ENCODE measurements around the gene CMSS1.

The CMSS1 gene

GRCh38 chr3:100179692-100180349 lies 362.2 kb downstream of the CMSS1 start:
- no peak for DNase-seq (ENCODE audit: low read depth)

DNA sequence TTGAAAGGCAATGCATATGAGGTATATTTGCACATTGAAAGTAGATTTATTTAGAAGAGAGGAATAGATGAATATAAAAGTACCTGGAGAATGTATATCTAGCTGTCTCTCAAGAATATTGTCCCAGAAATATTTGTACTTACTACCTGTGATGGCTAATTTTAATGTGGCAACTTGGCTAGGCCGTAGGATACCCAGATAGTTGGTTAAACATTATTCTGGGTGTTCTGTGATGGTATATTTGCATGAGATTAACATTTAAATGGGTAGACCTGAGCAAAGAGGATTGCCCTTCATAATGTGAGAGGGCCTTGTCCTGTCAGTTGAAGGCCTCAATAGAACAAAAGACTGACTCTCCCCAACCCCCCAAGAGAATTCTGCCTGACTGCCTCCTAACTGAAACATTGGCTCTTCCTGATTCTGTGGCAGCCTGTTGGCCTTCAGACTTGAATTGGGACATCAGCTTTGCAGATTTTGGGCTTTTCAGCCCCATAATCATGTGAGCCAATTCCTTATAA lies 366.0 kb downstream of the CMSS1 start:
- DNase-seq (ENCODE audit: low read depth): no peak

DNA sequence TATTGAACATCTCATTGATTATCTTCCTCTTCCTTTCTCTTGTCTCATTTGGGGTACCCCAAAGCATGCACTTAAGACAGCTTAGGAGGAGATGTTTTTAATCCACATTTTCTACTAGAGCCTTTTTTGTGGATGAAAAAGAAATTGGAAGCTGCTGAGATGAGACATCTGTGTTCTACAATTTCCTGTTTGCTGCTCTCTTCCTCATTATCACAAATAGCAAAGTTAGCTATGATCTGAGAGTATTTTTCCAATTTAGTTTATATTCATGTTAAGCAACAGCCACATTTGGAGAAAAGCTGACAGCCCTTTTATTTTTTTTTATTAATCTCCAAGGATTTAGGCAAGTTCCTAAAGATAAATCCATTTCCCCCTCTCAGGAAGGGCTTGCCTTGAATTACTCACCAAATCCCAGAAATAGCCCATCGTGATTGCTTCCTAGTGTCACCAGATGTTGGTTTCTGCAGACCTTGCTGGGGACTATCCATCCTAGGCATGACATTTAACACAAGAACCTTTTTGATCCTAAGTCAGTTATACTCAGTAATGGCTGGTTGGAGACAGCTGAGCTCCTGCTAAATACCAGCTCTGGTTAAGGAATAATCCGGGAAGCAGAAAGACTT lies 367.4 kb downstream of the CMSS1 start:
- DNase-seq (ENCODE audit: low read depth): no peak

- DNase-seq (ENCODE audit: low read depth): no peak
These were observed 368.2 kb downstream of the CMSS1 start for GRCh38 chr3:100185847-100186246.

DNA sequence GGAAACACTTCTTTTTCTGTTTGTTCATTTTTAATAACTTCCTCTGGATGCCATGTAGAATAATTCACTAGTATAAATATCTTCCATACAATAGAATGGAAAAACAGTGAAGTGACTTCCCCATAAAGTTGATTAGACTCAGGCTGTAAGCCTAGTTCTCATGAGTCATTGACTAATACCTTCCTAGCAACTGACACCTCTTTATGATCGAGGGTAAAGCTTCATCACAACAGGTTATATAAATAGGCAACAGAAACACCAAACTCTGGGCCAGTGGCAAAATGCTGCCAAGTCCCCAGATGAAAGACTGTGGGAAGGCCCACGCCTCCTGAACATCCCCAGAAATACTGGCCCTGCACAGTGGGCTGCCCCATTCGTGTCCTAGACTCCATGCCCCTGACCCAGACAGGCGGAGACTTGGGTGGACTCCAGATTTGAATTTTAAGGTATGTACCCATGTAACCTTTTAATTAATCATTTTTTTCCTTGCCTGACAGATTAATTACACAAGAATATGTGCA lies 371.8 kb downstream of the CMSS1 start:
- DNase-seq (ENCODE audit: low read depth): no peak

- no peak for DNase-seq (ENCODE audit: low read depth)
These were observed 377.7 kb downstream of the CMSS1 start for GRCh38 chr3:100195375-100195774.

GRCh38 chr3:100197876-100198275 lies 380.2 kb downstream of the CMSS1 start:
- no peak for DNase-seq (ENCODE audit: low read depth)

DNA sequence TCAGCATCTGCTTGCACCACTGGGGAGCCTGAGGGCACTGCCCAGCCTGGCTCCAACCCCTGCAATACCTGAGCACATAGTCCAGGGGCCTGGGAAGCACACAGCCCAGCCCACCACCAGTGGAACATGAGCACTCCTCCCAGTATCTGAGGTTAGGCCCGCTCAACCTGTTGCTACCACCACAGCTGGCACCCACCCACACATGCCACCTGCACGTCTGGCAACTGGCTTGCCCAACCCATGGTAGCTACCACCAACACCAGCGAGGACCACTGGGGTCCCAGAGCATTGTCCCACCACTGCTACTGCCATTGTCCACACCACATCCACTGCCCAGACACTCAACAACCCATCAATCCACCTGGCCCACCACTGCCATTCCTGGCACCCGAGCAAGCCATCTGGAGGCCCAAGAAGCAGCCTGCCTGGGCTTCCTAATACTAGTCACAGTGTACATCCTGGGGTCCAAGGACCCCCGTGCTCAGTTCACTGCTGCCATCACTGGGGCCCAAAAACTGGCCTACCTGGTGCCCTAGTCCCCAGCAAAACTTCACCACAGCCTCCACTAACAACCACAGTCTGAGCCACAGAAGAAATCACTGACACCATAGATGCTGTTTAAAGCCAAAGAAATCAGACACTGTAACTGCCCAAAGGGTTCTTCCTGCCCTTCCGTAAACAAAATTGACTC lies 381.1 kb downstream of the CMSS1 start:
- DNase-seq (ENCODE audit: low read depth): no peak

- DNase-seq (ENCODE audit: low read depth): no peak
These were observed 387.5 kb downstream of the CMSS1 start for GRCh38 chr3:100205171-100205570.

- DNase-seq (ENCODE audit: low read depth): no peak
These were observed 389.0 kb downstream of the CMSS1 start for GRCh38 chr3:100206687-100207086.

DNA sequence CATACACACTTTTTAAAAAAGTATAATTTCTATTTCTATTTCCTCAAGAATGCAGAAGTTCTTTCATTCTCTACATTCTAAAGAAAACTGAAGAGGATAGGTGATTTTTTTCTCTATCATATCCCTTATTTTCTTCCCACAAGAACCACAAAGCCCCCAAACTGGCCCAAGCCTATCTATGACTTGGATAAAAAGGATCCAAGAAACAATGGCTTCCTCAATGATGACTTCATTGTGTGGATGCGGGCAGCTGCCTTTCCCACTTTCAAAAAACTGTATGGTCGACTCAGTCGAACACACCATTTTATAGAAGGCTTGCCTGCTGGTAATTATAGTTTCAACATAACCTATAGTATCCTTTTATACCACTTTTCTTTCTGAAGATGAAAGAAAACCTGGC lies 390.2 kb downstream of the CMSS1 start:
- DNase-seq (ENCODE audit: low read depth): no peak

GRCh38 chr3:100209169-100209568 lies 391.5 kb downstream of the CMSS1 start:
- DNase-seq (ENCODE audit: low read depth): no peak

GRCh38 chr3:100209948-100210771 lies 392.5 kb downstream of the CMSS1 start:
- no peak for DNase-seq (ENCODE audit: low read depth)

DNA sequence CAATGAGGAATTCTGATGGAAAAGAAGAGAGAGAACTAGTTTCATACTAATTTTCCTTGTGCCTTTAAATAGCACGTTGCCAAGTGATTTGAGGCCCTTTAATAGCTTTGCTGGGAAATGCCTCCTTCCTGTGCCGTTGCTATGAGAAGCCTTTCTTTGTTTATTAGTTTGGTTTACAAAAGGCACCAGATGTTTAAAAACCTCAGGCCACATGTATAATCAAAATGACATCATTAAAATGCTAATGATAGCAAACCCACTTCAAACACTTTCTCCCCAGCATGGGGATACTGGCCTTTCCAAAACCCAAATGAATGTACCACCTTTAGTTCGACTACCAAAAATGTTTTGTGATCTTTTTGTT lies 393.1 kb downstream of the CMSS1 start:
- no peak for DNase-seq (ENCODE audit: low read depth)

GRCh38 chr3:100213891-100214573 lies 396.4 kb downstream of the CMSS1 start:
- DNase-seq (ENCODE audit: low read depth): no peak

DNA sequence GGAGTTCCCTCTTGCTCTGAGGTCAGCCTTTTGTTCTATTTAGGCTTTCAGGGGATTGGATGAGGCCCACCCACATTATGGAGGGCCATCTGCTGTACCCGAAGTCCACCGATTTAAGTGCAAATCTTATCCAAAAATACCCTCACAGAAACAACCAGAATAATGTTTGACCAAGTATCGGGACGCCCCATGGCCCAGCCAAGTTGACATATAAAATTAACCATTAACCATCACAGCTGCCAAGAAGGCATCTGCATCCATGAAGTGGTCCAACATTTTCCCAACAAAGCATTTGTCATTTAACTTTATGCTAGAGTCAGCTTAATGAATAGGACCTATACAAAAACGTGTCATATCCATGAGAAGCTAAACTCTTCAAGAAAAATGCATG lies 396.9 kb downstream of the CMSS1 start:
- DNase-seq (ENCODE audit: low read depth): no peak

GRCh38 chr3:100216713-100217112 lies 399.1 kb downstream of the CMSS1 start:
- no peak for DNase-seq (ENCODE audit: low read depth)

DNA sequence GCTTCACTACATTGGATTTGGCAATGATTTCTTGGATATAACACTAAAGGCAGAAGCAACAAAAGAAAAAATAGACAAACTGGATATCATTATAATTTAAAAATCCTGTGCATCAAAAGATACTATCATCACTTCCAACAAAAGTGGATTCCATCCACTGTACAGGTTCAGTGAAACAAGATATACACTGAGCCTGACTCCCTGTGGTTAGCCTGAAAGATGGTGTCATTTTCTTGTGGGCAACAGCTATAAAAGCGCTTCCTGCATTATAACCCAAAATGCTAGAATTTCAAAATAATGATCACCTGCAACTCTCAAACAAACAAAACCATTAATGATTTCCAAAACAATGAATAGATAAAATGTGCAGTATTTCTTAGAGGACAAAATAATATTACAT lies 403.5 kb downstream of the CMSS1 start:
- no peak for DNase-seq (ENCODE audit: low read depth)

DNA sequence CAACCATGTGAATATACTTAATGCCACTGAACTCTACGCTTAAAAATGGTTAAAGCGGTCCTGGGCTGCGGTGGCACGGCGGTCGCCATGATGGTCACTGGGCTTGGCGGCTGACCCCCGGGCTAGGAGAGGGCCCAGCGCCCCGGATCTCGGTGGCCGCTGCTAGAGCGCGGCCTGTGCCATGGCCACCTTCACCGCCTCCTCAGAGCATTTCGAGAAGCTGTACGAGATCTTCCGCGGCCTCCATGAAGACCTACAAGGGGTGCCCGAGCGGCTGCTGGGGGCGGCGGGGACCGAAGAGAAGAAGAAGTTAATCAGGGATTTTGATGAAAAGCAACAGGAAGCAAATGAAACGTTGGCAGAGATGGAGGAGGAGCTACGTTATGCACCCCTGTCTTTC lies 407.5 kb downstream of the CMSS1 start:
- no peak for DNase-seq (ENCODE audit: low read depth)

DNA sequence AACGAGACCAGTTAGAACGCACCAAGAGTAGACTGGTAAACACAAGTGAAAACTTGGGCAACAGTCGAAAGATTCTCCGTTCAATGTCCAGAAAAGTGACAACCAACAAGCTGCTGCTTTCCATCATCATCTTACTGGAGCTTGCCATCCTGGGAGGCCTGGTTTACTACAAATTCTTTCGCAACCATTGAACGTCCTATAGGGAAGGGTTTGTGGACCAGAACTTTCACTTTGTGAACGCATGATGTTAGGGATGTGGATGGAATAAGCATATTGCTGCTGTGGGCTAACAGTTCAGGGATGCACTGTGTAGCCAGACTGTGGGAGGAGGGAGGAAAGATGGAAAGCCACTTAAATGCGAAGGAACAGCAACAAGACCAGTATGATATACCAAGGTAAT lies 408.2 kb downstream of the CMSS1 start:
- no peak for DNase-seq (ENCODE audit: low read depth)

DNA sequence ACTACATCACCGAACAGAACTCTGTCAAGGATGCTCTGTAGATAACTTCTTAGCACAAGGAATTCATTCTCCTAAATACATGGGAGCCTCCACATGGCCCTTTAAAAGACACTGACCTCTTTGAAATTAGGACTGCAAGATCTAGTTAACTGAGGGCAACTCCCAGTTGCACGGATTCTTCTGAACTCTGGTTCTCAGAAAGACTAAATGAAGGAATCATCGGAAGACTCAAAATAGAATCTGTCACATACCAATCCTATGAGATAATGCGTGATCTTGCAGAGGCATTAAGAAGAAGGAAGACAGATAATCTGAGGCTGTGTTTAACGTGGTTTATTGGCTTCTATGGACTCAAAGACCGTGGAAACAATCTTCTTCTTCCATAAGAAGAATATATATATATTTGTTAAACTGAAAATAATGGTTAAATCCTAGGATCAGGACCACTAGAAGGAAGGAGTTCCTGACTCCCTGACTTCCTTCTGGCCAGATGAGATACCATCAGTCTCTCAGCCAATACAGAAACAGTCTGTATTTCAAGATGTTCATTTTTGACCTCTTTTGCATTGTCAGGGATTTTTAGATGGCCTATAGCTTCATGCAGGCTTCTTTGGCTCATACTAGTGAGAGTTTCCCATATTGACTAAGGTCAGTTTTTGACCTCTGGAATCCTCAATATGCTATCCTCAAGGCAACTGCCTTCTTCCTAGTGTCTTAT lies 409.2 kb downstream of the CMSS1 start:
- no peak for DNase-seq (ENCODE audit: low read depth)

All from stimulated activated CD4-positive, alpha-beta T cell treated with anti-CD3 and anti-CD28 coated beads, Interleukin-2, amount 100 ng/mL, for 4 hours (primary cell).